Cardiac septum (tissue), 1 donor: ENCODE measurements around the gene PTPRN. TPM values are rescaled to one million over a fixed set of nuclear protein-coding genes. Genes with fewer than 3 reads are reported as not detected.
"Not testable (repeated sequence)": the region's sequence is repeated elsewhere in the genome, so short reads cannot be mapped to it uniquely, and the experiment has no call there.

Experiments used
- DNase-seq: peaks from one replicate; pipeline ENCODE4 v3.0.0-alpha.2; 2020; ENCODE audit warnings: low spot score
- intact Hi-C: fragments of 100-400 bp; cut with DNase I; formaldehyde crosslinking; loops from one replicate; pipeline ENCODE4 v1.14.0; 2022
- total RNA-seq: library from RNA; stranded (reverse); fragmentation: NEBNext Ultra II Directional; extraction: Animal tissue kit (Norgen Biotek cat#: 25700); gene quantifications from one replicate; pipeline ENCODE4 v1.2.1, GENCODE V29; 2021
- donor health status: DM: no; HTN: no; CAD: no.

The PTPRN gene
- total RNA-seq, 1 donor from 2014 or later: 0.97 TPM

GRCh38 chr2:219291394-219291793 lies 17.8 kb downstream of the PTPRN start:
- intact Hi-C loops: loop anchor here (5.0 kb wide), 1 partner anchor 44 kb away; the partner anchor contains the start of genes GLB1L and STK16
- DNase-seq: no peak

GRCh38 chr2:219290381-219291171 lies 18.6 kb downstream of the PTPRN start:
- DNase-seq: peak; percentile 66
- intact Hi-C loops: loop anchor here (5.0 kb wide), 1 partner anchor 43 kb away; the partner anchor contains the start of genes GLB1L and STK16

GRCh38 chr2:219289537-219290361 lies 19.5 kb downstream of the PTPRN start:
- intact Hi-C loops: loop anchor here (5.0 kb wide), 1 partner anchor 42 kb away; the partner anchor contains the start of genes GLB1L and STK16
- DNase-seq: peak; percentile 79

DNA sequence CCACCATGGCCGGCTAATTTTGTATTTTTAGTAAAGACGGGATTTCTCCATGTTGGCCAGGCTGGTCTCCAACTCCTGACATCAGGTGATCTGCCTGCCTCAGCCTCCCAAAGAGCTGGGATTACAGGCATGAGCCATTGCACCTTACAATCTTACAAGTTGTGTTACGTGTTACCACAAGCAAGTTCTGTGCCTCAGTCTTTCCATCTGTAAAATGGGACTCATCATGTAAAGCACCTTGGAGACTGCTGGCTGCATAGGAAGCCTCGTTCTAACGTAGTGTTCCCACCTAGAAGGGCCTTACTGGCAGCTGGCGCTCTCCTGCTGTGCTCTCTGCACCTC lies 20.0 kb downstream of the PTPRN start:
- DNase-seq: peak; percentile 29
- intact Hi-C loops: no loop called here

DNA sequence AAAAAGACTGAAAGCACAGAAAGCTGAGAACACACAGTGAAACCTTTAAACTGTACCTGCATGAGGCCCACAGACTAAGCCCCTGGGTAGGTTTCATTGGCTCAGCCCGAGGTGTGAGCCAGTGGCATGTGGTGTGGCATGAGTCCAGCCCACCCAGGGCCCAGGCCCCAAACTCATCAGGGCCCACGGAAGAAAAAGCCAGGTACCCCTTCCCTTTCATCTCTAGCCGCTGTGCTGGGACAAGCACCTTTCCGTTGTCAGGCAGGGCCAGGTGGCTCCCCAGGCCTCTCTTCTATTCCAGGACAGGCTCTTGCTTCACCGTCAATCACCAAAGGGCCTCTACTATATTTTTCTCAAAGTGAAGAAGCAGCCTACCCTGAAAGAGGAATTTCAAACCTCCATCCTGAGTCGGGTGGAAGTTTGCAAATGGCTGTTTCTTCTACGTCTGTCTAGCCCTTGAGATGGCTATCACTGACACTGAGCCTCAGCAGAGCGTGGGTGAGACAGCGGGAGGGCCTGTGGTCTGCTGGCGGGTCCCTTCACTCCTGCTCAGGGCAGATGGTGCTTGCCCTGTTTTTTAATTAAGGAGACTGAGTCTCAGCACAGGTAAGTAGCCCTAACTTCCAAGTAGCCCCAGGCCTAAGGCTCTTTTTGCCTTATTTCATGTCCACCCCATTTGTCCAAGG lies 21.5 kb downstream of the PTPRN start:
- DNase-seq: peak; percentile 55
- intact Hi-C loops: no loop called here

DNA sequence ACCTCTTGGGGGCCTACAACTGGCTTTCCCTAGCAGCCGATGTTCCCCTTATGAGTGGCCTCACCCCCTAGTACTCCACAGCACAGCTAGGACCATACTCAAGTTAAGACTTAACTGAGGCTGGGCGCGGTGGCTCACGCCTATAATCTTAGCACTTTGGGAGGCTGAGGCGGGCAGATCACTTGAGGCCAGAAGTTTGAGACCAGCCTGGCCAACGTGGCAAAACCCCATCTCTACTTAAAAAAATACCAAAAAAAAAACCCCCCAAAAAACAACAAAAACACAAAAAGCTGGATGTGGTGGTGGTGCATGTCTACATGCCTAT lies 22.1 kb downstream of the PTPRN start:
- intact Hi-C loops, DNase-seq: not testable (repeated sequence)

- peak; percentile 74 for DNase-seq
- intact Hi-C loops: no loop called here
These were observed 22.6 kb downstream of the PTPRN start for GRCh38 chr2:219286436-219287115.

- intact Hi-C loops: no loop called here
- DNase-seq: peak; percentile 69
These were observed 23.2 kb downstream of the PTPRN start for GRCh38 chr2:219285894-219286425.

DNA sequence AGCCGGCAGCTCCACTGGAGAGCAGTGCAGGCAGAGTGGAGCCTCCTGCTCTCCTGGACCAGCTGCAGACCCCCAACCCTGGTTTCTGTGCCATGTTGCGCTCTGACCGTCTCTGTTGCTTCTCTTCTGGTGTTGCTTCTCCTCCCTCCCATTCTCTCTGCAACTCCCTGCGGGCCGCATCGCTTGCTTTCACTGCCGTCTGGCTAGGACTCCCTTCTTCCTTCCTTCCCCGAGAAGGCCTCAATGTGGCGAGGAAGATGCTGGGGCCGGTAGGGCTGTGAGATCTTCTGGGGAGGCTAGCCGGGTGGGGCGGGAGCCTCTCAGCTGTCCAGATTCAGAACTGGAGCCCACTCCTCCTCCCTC lies 23.8 kb downstream of the PTPRN start:
- DNase-seq: no peak
- intact Hi-C loops: no loop called here

DNA sequence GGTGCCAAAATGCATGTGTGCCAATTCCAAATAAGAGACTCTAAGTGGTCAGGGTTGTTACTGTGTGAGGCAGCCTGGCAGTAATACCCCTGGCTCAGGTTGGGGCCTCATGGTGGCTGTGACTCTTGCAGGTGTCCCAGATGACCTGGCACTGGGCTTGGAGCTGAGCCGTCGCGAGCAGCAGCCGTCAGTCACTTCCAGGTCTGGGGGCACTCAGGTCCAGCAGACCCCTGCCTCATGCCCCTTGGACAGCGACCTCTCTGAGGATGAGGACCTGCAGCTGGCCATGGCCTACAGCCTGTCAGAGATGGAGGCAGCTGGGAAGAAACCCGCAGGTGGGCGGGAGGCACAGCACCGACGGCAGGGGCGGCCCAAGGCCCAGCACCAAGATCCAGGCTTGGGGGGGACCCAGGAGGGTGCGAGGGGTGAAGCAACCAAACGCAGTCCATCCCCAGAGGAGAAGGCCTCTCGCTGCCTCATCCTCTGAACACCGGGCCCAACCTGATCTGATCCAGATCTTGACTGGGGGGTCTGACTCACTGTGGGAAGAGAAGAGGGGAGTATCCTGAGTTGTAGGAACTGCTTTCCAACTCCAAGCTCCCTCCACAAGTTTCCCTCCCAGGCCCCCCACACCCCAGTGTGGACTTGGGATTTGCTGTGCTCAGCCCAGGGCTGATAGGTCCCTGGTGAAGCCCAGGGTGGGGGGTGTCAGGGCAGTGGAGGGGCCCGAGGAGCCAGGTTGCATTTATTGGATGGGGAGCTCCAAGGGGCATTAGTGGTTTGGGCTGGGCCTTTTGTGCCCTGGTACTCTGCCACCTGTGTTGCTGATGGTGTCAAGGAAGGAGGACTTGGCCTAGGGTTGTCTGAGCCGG lies 24.5 kb downstream of the PTPRN start:
- intact Hi-C loops: loop anchor here (5.0 kb wide), 1 partner anchor 103 kb away; the partner anchor contains the start of gene DNPEP
- no peak for DNase-seq

DNA sequence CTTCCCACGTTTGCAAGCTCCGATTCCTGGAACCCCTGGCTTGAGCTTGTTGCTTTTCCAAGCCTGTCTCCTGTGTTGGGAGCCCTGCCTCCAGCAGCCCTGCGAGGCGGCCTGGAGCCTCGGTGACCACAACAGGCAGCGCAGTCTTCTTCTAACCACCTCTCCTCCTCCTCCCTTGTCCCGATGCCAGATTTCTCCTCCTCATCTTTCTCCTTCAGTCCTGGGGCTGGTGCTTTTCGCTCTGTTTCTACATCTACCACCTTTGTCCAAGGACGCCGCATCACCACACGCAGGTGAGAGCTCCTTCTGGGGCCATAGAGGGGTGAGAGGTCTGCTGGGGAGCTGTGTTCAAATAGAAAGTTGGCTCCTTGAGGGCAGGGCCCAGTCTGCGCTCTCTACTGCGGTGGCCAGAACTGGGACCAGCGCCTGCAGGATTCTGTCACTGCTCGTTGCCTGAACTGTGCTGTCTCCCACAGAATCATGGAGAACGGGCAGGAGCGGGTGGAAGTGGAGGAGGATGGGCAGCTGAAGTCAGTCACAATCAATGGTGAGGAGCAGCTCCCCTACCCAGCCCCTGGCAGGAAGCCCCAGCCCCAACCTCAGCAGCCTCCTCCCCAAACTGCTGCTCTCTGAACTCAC lies 26.1 kb downstream of the PTPRN start:
- DNase-seq: peak; percentile 68
- intact Hi-C loops: loop anchor here (5.0 kb wide), 1 partner anchor 104 kb away; the partner anchor contains the start of gene DNPEP

GRCh38 chr2:219282375-219282774 lies 26.8 kb downstream of the PTPRN start:
- intact Hi-C loops: loop anchor here (5.0 kb wide), 1 partner anchor 105 kb away; the partner anchor contains the start of gene DNPEP
- peak; percentile 17 for DNase-seq

DNA sequence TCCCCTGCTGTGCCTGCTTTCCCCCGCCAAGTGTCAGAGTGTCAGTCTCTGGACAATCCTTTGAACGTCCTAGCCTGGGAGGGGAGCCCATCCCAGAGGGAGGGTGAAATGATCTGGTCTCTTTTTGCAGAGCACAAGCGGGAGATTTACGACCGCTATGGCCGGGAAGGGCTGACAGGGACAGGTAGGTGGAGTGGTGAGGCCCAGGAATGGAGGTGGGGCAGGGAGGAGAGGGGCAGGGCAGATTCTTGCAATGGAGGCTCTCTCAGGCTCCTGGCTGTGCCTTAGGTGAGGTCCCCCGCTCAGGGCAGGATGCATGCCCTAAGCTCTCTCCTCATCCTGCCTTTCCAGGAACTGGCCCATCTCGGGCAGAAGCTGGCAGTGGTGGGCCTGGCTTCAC lies 27.6 kb downstream of the PTPRN start:
- intact Hi-C loops: loop anchor here (5.0 kb wide), 1 partner anchor 106 kb away; the partner anchor contains the start of gene DNPEP
- DNase-seq: no peak

- DNase-seq: no peak
- intact Hi-C loops: loop anchor here (5.0 kb wide), 1 partner anchor 107 kb away; the partner anchor contains the start of gene DNPEP
These were observed 28.6 kb downstream of the PTPRN start for GRCh38 chr2:219280651-219281050.

- intact Hi-C loops: loop anchor here (1.0 to 5.0 kb wide), 3 partner anchors 27 to 107 kb away; partner anchors contain the start of genes DNPEP, TUBA4A and TUBA4B
- no peak for DNase-seq
These were observed 29.2 kb downstream of the PTPRN start for GRCh38 chr2:219279916-219280516.

- intact Hi-C loops: loop anchor here (1.0 to 2.0 kb wide), 2 partner anchors 27 to 102 kb away; partner anchors contain the start of genes TUBA4A and TUBA4B
- peak; percentile 100 for DNase-seq
These were observed 29.9 kb downstream of the PTPRN start, which contains the start of gene DNAJB2 for GRCh38 chr2:219279151-219279915. TSS of gene DNAJB2 (plus strand) at chr2:219279366. CDS start at chr2:219279834, 468 bp downstream.
